BLaER1 (cell line): Measurements from ENCODE around the gene FXYD6.

Source experiments
- H3K27ac ChIP-seq: shearing (Covaris generic); formaldehyde crosslinking; 2 replicates; pipeline ENCODE4 v1.8.1; 2022
- H3K27me3 ChIP-seq: shearing (Covaris generic); formaldehyde crosslinking; 2 replicates; pipeline ENCODE4 v1.8.1; 2022
- H3K36me3 ChIP-seq: shearing (Covaris generic); formaldehyde crosslinking; 2 replicates; pipeline ENCODE4 v1.8.1; 2022
- H3K4me1 ChIP-seq: shearing (Covaris generic); formaldehyde crosslinking; 2 replicates; pipeline ENCODE4 v1.8.1; 2022
- H3K4me2 ChIP-seq: shearing (Covaris generic); formaldehyde crosslinking; 2 replicates; pipeline ENCODE4 v1.8.1; 2022
- H3K4me3 ChIP-seq: shearing (Covaris generic); formaldehyde crosslinking; 2 replicates; pipeline ENCODE4 v1.8.1; 2022
- H3K9ac ChIP-seq: shearing (Covaris generic); formaldehyde crosslinking; 2 replicates; pipeline ENCODE4 v1.8.1; 2022
- H3K9me3 ChIP-seq: shearing (Covaris generic); formaldehyde crosslinking; 2 replicates; pipeline ENCODE4 v1.8.1; 2022
- H4K20me1 ChIP-seq: shearing (Covaris generic); formaldehyde crosslinking; 2 replicates; pipeline ENCODE4 v1.8.1; 2022
- Cebpa-rat ChIP-seq: shearing (Covaris generic); IDR thresholded peaks from 2 replicates; pipeline ENCODE4 v1.8.1; 2022

FXYD6 gene

GRCh38 chr11:117910941-117911655 is 34.6 kb upstream of the FXYD6 start:
- H3K36me3 ChIP-seq: no peaks in the 10 kb centered on the region
- no peak overlapping the region for H3K4me3 ChIP-seq
- H3K9ac ChIP-seq: no peak overlapping the region
- H3K4me1 ChIP-seq: 0 out of 2 replicates have a peak, but pooled peaks cover 6% of the 10 kb centered on the region
- no peaks in the 10 kb centered on the region for H3K27me3 ChIP-seq
- H3K9me3 ChIP-seq: no peaks in the 10 kb centered on the region
- TF ChIP-seq Cebpa-rat: no peak
- no peaks in the 10 kb centered on the region for H4K20me1 ChIP-seq
- no peak overlapping the region for H3K27ac ChIP-seq
- no peak overlapping the region for H3K4me2 ChIP-seq

GRCh38 chr11:117910525-117910924 is 34.1 kb upstream of the FXYD6 start:
- Histone ChIP-seq H3K9ac (no peak overlapping the region), H3K27ac (no peak overlapping the region), H3K4me2 (no peak overlapping the region), H3K27me3 (no peaks in the 10 kb centered on the region), H3K4me1 (0 out of 2 replicates have a peak, but pooled peaks cover 6% of the 10 kb centered on the region), H3K9me3 (no peaks in the 10 kb centered on the region), H4K20me1 (no peaks in the 10 kb centered on the region), H3K4me3 (no peak overlapping the region), H3K36me3 (no peaks in the 10 kb centered on the region)
- TF ChIP-seq Cebpa-rat: no peak

- Histone ChIP-seq H3K36me3 (no peaks in the 10 kb centered on the region), H3K9ac (no peak overlapping the region), H3K27ac (no peak overlapping the region), H3K4me3 (no peak overlapping the region), H4K20me1 (no peaks in the 10 kb centered on the region), H3K4me1 (0 out of 2 replicates have a peak, but pooled peaks cover under 1% of the 10 kb centered on the region), H3K4me2 (no peak overlapping the region), H3K27me3 (no peaks in the 10 kb centered on the region), H3K9me3 (no peaks in the 10 kb centered on the region)
- TF ChIP-seq Cebpa-rat: no peak
Measured at GRCh38 chr11:117909611-117910382, 33.3 kb upstream of the FXYD6 start.

GRCh38 chr11:117908959-117909610 is 32.6 kb upstream of the FXYD6 start:
- Histone ChIP-seq H3K27me3 (no peaks in the 10 kb centered on the region), H3K4me1 (peaks cover 4% of the 10 kb centered on the region), H3K4me3 (no peak overlapping the region), H3K9ac (no peak overlapping the region), H3K4me2 (no peak overlapping the region), H3K27ac (no peak overlapping the region), H3K36me3 (no peaks in the 10 kb centered on the region), H4K20me1 (no peaks in the 10 kb centered on the region), H3K9me3 (no peaks in the 10 kb centered on the region)
- TF ChIP-seq Cebpa-rat: no peak

- Histone ChIP-seq H3K4me3 (no peak overlapping the region), H4K20me1 (no peaks in the 10 kb centered on the region), H3K36me3 (no peaks in the 10 kb centered on the region), H3K9ac (no peak overlapping the region), H3K9me3 (no peaks in the 10 kb centered on the region), H3K4me1 (peaks cover 6% of the 10 kb centered on the region), H3K27me3 (no peaks in the 10 kb centered on the region), H3K27ac (no peak overlapping the region), H3K4me2 (no peak overlapping the region)
- TF ChIP-seq Cebpa-rat: no peak
Measured at GRCh38 chr11:117908109-117908895, 31.8 kb upstream of the FXYD6 start.

GRCh38 chr11:117907276-117908108 is 31.0 kb upstream of the FXYD6 start:
- Histone ChIP-seq H3K4me1 (peaks cover 6% of the 10 kb centered on the region), H4K20me1 (no peaks in the 10 kb centered on the region), H3K36me3 (no peaks in the 10 kb centered on the region), H3K4me2 (no peak overlapping the region), H3K4me3 (no peak overlapping the region), H3K9ac (no peak overlapping the region), H3K27ac (no peak overlapping the region), H3K9me3 (no peaks in the 10 kb centered on the region), H3K27me3 (no peaks in the 10 kb centered on the region)
- no peak for TF ChIP-seq Cebpa-rat

- no peak overlapping the region for H3K4me2 ChIP-seq
- no peak overlapping the region for H3K4me3 ChIP-seq
- H4K20me1 ChIP-seq: no peaks in the 10 kb centered on the region
- no peaks in the 10 kb centered on the region for H3K27me3 ChIP-seq
- no peak for TF ChIP-seq Cebpa-rat
- H3K4me1 ChIP-seq: peaks cover 6% of the 10 kb centered on the region
- H3K9ac ChIP-seq: no peak overlapping the region
- H3K36me3 ChIP-seq: no peaks in the 10 kb centered on the region
- no peak overlapping the region for H3K27ac ChIP-seq
- H3K9me3 ChIP-seq: no peaks in the 10 kb centered on the region
Measured at GRCh38 chr11:117906710-117907109, 30.3 kb upstream of the FXYD6 start.

- no peak overlapping the region for H3K4me3 ChIP-seq
- no peak overlapping the region for H3K4me2 ChIP-seq
- peaks cover 9% of the 10 kb centered on the region for H3K4me1 ChIP-seq
- H4K20me1 ChIP-seq: no peaks in the 10 kb centered on the region
- H3K27me3 ChIP-seq: no peaks in the 10 kb centered on the region
- no peak overlapping the region for H3K9ac ChIP-seq
- no peak overlapping the region for H3K27ac ChIP-seq
- no peaks in the 10 kb centered on the region for H3K9me3 ChIP-seq
- no peaks in the 10 kb centered on the region for H3K36me3 ChIP-seq
- TF ChIP-seq Cebpa-rat: no peak
Measured at GRCh38 chr11:117906126-117906525, 29.7 kb upstream of the FXYD6 start.

GRCh38 chr11:117905524-117905923 is 29.1 kb upstream of the FXYD6 start:
- H3K36me3 ChIP-seq: no peaks in the 10 kb centered on the region
- H3K4me1 ChIP-seq: peaks cover 15% of the 10 kb centered on the region
- no peaks in the 10 kb centered on the region for H3K9me3 ChIP-seq
- TF ChIP-seq Cebpa-rat: no peak
- H3K4me2 ChIP-seq: no peak overlapping the region
- no peak overlapping the region for H3K9ac ChIP-seq
- no peak overlapping the region for H3K4me3 ChIP-seq
- H3K27me3 ChIP-seq: no peaks in the 10 kb centered on the region
- H4K20me1 ChIP-seq: no peaks in the 10 kb centered on the region
- no peak overlapping the region for H3K27ac ChIP-seq
